Nephron (organoid): ENCODE measurements around the gene BMPR1A.

ENCODE experiments used
- H3K27ac Mint-ChIP-seq, 3 experiments: 2 replicates each; pipeline ENCODE4 v1.8.0; 2020; ENCODE audit warnings: mixed read lengths in 3 of 3, mild to moderate bottlenecking in 2 of 3, moderate library complexity in 1 of 3
- H3K27me3 Mint-ChIP-seq: 2 replicates; pipeline ENCODE4 v1.8.0; 2021; ENCODE audit warnings: low read depth, mild to moderate bottlenecking, moderate library complexity, mixed read lengths
- H3K36me3 Mint-ChIP-seq: 2 replicates; pipeline ENCODE4 v1.8.0; 2020; ENCODE audit warnings: low read depth, mixed read lengths
- H3K4me1 Mint-ChIP-seq: 2 replicates; pipeline ENCODE4 v1.8.0; 2020; ENCODE audit warnings: mixed read lengths
- H3K4me3 Mint-ChIP-seq, 3 experiments: 2 replicates each; pipeline ENCODE4 v1.8.0; 2020; ENCODE audit warnings: mild to moderate bottlenecking in 3 of 3, mixed read lengths in 3 of 3, moderate library complexity in 2 of 3
- H3K9me3 Mint-ChIP-seq: 2 replicates; pipeline ENCODE4 v1.8.0; 2020; ENCODE audit warnings: mixed read lengths
- CTCF ChIP-seq, 3 experiments: fragments of 200-600 bp; sonication (generic); IDR thresholded peaks; one replicate each; pipeline ENCODE4 v1.5.0; 2021; ENCODE audit warnings: antibody characterized with exemption in 3 of 3; ENCODE audit not compliant: unreplicated experiment in 3 of 3

BMPR1A gene

GRCh38 chr10:86888585-86889381 lies 132.4 kb downstream of the BMPR1A start:
- Mint-ChIP-seq H3K4me3 (no peak overlapping the region), H3K27ac (peak overlapping the region in 2 of 3 experiments; percentile 23 to 65), H3K36me3 (peaks cover 41% of the 10 kb centered on the region), H3K27me3 (no peaks in the 10 kb centered on the region), H3K9me3 (no peaks in the 10 kb centered on the region), H3K4me1 (peaks cover 7% of the 10 kb centered on the region)
- TF ChIP-seq CTCF (IDR thresholded peaks at IDR 0.05; ENCODE audit: unreplicated experiment in 3 of 3) = no peak

- Mint-ChIP-seq H3K36me3 (peaks cover 52% of the 10 kb centered on the region), H3K27me3 (no peaks in the 10 kb centered on the region), H3K4me3 (no peak overlapping the region), H3K27ac (no peak overlapping the region), H3K9me3 (no peaks in the 10 kb centered on the region), H3K4me1 (peaks cover 7% of the 10 kb centered on the region)
- no peak for TF ChIP-seq CTCF (IDR thresholded peaks at IDR 0.05; ENCODE audit: unreplicated experiment in 3 of 3)
Measured at GRCh38 chr10:86889997-86890396, 133.6 kb downstream of the BMPR1A start.

- Mint-ChIP-seq H3K36me3 (peaks cover 53% of the 10 kb centered on the region), H3K27me3 (no peaks in the 10 kb centered on the region), H3K9me3 (peaks cover 3% of the 10 kb centered on the region), H3K4me1 (peaks cover 25% of the 10 kb centered on the region), H3K27ac (no peak overlapping the region), H3K4me3 (no peak overlapping the region)
- TF ChIP-seq CTCF (IDR thresholded peaks at IDR 0.05; ENCODE audit: unreplicated experiment in 3 of 3) = no peak
Measured at GRCh38 chr10:86898511-86898910, 142.1 kb downstream of the BMPR1A start.

GRCh38 chr10:86899132-86899531 lies 142.7 kb downstream of the BMPR1A start:
- no peak for TF ChIP-seq CTCF (IDR thresholded peaks at IDR 0.05; ENCODE audit: unreplicated experiment in 3 of 3)
- H3K27me3 Mint-ChIP-seq = no peaks in the 10 kb centered on the region
- H3K36me3 Mint-ChIP-seq = peaks cover 53% of the 10 kb centered on the region
- H3K9me3 Mint-ChIP-seq = peaks cover 5% of the 10 kb centered on the region
- peaks cover 25% of the 10 kb centered on the region for H3K4me1 Mint-ChIP-seq
- H3K4me3 Mint-ChIP-seq = peak overlapping the region in 1 of 3 experiments; percentile 3
- H3K27ac Mint-ChIP-seq = peak overlapping the region; percentile 3 to 61 (median 28)

GRCh38 chr10:86899670-86900276 lies 143.4 kb downstream of the BMPR1A start:
- H3K36me3 Mint-ChIP-seq = peaks cover 55% of the 10 kb centered on the region
- peak; percentile 77 to 88 (median 81) for TF ChIP-seq CTCF (IDR thresholded peaks at IDR 0.05; ENCODE audit: unreplicated experiment in 3 of 3)
- H3K4me3 Mint-ChIP-seq = no peak overlapping the region
- H3K4me1 Mint-ChIP-seq = peaks cover 25% of the 10 kb centered on the region
- H3K9me3 Mint-ChIP-seq = peaks cover 7% of the 10 kb centered on the region
- H3K27ac Mint-ChIP-seq = peak overlapping the region; percentile 3 to 61 (median 28)
- no peaks in the 10 kb centered on the region for H3K27me3 Mint-ChIP-seq
